Measurements from ENCODE around the gene E2F3.

The E2F3 gene

DNA sequence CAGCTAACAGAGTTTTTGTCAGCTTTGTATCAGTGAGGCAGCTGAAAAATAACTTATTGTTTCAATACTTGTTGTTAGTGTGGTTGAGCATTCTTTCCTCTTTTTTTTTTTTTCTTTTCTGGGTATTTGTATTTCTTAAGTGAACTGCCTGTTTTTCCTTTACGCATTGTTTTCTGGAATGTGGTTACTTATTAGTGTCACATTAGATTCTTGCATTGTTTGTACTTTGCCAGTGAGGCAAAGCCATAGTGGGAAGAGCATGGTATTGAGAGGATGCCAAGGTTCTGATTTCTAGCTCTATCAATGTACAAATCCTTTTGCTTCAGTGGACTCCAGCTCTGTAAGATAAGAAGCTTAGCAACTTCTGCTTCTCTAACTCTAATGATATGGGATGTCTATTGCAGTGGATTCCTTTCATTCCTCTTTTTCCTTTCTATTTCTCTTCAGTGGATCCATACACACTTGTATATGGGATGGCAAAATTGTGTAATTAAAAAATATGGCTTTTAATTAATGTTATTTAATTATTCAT is 136.5 kb downstream of the E2F3 start:
- DNase-seq: no peak

DNA sequence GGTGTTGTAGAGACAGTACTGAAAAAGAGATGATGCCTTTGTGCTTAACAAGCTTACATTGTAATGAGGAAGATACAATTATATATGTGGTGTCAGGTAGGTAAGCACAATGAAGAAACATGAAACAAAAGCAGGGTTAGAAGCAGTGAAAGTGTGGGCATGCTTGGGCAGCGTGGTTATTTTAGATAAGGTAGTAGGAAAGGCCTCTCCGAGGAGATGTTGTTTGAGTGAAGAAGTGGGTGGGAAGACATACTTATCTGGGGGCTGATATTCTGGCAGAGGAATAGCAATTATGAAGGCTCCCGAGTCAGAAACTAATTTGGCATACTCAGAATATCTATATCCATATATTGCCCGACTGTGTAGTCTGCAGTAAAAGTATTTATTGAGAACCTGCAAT is 137.2 kb downstream of the E2F3 start:
- DNase-seq: no peak

DNA sequence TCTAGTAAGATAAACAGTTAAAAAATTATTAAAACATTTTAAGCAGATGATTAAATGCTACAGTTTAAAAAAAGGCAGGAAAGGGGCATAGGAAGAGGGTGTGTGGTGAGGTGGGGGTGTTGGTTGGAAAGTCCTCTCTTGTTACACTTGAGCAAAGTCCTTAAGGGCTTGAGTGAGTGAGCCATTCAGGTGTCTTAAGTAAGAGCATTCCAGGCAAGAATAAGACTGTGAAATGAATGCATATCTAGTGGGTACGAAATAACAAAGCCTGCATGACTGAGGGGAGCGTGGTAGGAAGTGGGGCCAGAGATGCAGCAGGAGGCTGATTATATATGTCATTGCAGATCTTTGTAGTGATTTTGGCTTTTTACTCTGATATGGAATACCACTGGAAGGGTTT is 137.7 kb downstream of the E2F3 start:
- DNase-seq: no peak

DNA sequence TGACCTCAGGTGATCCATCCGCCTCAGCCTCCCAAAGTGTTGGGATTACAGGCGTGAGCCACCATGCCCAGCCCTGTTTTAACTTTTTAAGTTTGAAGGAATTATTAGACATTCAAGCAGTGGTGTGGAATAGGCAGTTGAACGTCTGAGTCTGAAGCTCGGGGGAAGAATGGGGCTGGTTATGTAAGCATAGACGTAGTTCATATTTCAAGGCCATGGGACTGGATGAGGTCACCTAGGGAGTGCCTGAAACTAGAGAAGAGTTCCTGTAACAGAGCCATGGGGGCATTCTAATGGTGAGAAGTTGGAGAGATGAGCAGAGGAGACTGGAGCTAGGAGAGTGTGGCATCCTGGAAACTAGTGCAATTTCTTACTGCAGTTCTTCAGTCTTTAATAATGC is 139.0 kb downstream of the E2F3 start:
- DNase-seq: no peak

DNA sequence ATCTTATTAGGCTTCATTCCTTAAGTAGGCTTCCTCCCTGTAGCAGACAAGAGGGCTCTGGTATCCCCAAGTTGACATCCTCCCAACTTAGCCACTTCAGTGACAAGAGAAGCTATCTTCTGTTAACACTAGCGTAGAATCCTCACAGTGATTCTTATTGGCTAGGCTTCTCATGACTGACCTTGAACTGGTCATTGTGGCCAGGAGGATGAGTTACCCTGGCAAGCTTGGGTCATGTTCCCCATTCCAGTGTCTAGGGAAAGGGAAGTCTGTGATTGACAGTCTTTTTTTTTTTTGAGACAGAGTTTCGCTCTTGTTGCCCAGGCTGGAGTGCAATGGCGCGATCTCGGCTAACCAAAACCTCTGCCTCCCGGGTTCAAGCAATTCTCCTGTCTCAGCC is 139.7 kb downstream of the E2F3 start:
- DNase-seq: no peak

DNA sequence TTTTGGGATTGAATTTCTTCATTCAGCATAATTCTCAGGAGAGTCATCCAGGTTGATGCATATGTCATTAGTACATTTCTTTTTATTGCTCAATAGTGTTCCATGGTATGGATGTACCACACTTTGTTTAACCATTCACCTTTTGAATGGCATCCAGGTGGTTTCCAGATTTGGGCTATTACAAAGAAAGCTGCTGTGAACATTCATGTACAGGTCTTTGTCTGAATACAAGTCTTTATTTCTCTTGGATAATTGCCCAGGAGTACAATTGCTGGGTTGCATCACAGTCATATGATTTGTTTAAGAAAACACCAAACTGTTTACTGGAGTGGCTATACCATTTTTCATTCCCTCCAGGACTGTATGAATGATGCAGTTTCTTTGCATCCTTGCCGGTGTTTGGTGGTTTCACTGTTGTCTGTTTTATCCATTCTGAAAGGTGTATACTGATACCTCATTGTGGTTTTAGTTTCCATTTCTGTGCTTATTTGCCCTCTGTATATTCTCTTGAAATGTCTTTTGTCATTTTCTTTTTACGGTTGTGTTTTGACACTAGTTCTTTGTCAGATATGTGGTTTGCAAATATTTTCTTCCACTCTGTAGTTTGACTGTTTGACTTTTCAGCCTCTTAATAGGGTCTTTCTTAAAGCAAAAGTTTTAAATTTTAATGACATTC is 141.4 kb downstream of the E2F3 start:
- no peak for DNase-seq
